K562 (cell line): ENCODE results near the gene MARS1. TPM values are rescaled to one million over a fixed set of nuclear protein-coding genes. Genes with fewer than 3 reads are reported as not detected.
A peak's percentile ranks its signal among the peaks of the same experiment; 100 is the strongest.

Experiments
- ATAC-seq: fragments of 200-7000 bp; cut with Tn5 transposase; 3 replicates; pipeline ENCODE4 v1.9.1; 2020; ENCODE audit warnings: moderate library complexity
- BruUV-seq: library from RNA; stranded (reverse); fragments of 400-500 nt; replicated peaks from 2 replicates; lab custom pipeline; 2021; lab: Mats Ljungman, UMichigan
- CTCF ChIA-PET: fragments of 300-600 bp; formaldehyde crosslinking; extraction: SDS; loops from one replicate; lab custom pipeline; 2021; ENCODE audit warnings: low intra/inter-chr PET ratio; lab: Yijun Ruan, JAX
- POLR2A ChIA-PET: fragments of 300-600, 350-650 bp; sonication (Branson Sonifier 250); formaldehyde crosslinking; extraction: SDS; loops from one replicate; lab custom pipeline; 2021; ENCODE audit warnings: antibody characterized with exemption, inconsistent platforms; lab: Yijun Ruan, JAX
- DNase-seq, 4 experiments: peaks; one replicate each; pipeline versions ENCODE4 v3.0.0 to v3.0.0-alpha.2; 2011 to 2018; ENCODE audit warnings: low spot score in 3 of 4, mixed read lengths in 3 of 4; ENCODE audit errors: extremely low read depth in 1 of 4
- FAIRE-seq: peaks from 2 replicates; lab custom pipeline; 2011; peaks lifted over from hg19 to GRCh38; lab: Jason Lieb, UNC
- H2AFZ ChIP-seq: 2 replicates; pipeline ENCODE4 v1.6.0; 2011; ENCODE audit warnings: low read depth, low read length, control low read depth, inconsistent platforms
- H3K27ac ChIP-seq: fragments of 200-600 bp; 3 replicates; pipeline ENCODE4 v1.8.0; 2011; ENCODE audit warnings: low read depth, mild to moderate bottlenecking, control low read depth, inconsistent platforms, low read length, moderate library complexity, mixed read lengths; ENCODE audit errors: extremely low read depth
- H3K27me3 ChIP-seq, 2 experiments: fragments of 300-600 bp in 1 of 2; 2 replicates in 1 of 2; 3 replicates in 1 of 2; pipeline versions ENCODE4 v1.6.0 to v1.8.0; 2011; ENCODE audit warnings: inconsistent platforms in 2 of 2, low read length in 2 of 2, mild to moderate bottlenecking in 1 of 2, mixed read lengths in 1 of 2, moderate library complexity in 1 of 2; ENCODE audit not compliant: control insufficient read depth in 2 of 2, insufficient read depth in 2 of 2
- H3K36me3 ChIP-seq: fragments of 300-600 bp; 3 replicates; pipeline ENCODE4 v1.8.0; 2011; ENCODE audit warnings: mild to moderate bottlenecking, low read length, inconsistent platforms; ENCODE audit not compliant: control insufficient read depth, insufficient read depth
- H3K4me1 ChIP-seq, 2 experiments: fragments of 200-600 bp in 1 of 2; replicated peaks in 1 of 2; 2 replicates in 1 of 2; 3 replicates in 1 of 2; pipeline versions ENCODE4 v1.5.1 to v1.8.0; 2011; ENCODE audit warnings: inconsistent platforms in 2 of 2, low read length in 2 of 2, mild to moderate bottlenecking in 1 of 2, mixed read lengths in 1 of 2, moderate library complexity in 1 of 2; ENCODE audit not compliant: control insufficient read depth in 2 of 2, insufficient read depth in 2 of 2
- H3K4me2 ChIP-seq: 2 replicates; pipeline ENCODE4 v1.6.1; 2011; ENCODE audit warnings: low read length, control low read depth, inconsistent platforms, mixed read lengths; ENCODE audit not compliant: insufficient read depth
- H3K4me3 ChIP-seq: fragments of 200-600 bp; sonication (generic), shearing (Covaris generic); 2 replicates; pipeline ENCODE4 v1.5.1; 2016; ENCODE audit warnings: control low read depth, inconsistent platforms
- H3K79me2 ChIP-seq: fragments of 200-600 bp; 3 replicates; pipeline ENCODE4 v1.8.0; 2011; ENCODE audit warnings: low read length, inconsistent platforms; ENCODE audit not compliant: control insufficient read depth, insufficient read depth
- H3K9ac ChIP-seq, 2 experiments: 2 replicates each; pipeline versions ENCODE4 v1.6.0 to v1.6.1; 2011; ENCODE audit warnings: low read depth in 2 of 2, low read length in 2 of 2, control low read depth in 1 of 2, inconsistent platforms in 1 of 2, mild to moderate bottlenecking in 1 of 2, mixed read lengths in 1 of 2; ENCODE audit not compliant: insufficient read depth in 1 of 2
- H3K9me1 ChIP-seq: one replicate; pipeline ENCODE4 v1.6.0; 2011; ENCODE audit warnings: inconsistent platforms, mild to moderate bottlenecking, low read length, moderate library complexity; ENCODE audit not compliant: control insufficient read depth, insufficient read depth
- H3K9me3 ChIP-seq: replicated peaks from 2 replicates; pipeline ENCODE4 v1.5.1; 2011; ENCODE audit warnings: low read depth, low read length, inconsistent platforms; ENCODE audit not compliant: control insufficient read depth, insufficient read depth
- H4K20me1 ChIP-seq: replicated peaks from 2 replicates; pipeline ENCODE4 v1.6.1; 2011; ENCODE audit warnings: low read length, inconsistent platforms, mixed read lengths; ENCODE audit not compliant: control insufficient read depth, insufficient read depth
- ARID1B ChIP-seq: fragments of 450-650 bp; IDR thresholded peaks from 2 replicates; pipeline ENCODE4 v1.6.1; 2016; ENCODE audit warnings: antibody characterized with exemption, mild to moderate bottlenecking, inconsistent platforms
- ATF1 ChIP-seq, 2 experiments: fragments of 450-650 bp in 1 of 2; IDR thresholded peaks; 2 replicates each; pipeline ENCODE4 v1.6.1; 2016; ENCODE audit warnings: missing compliant biosample characterization in 1 of 2, missing genetic modification characterization in 1 of 2
- BRCA1 ChIP-seq, 2 experiments: fragments of 450-650 bp in 1 of 2; sonication (generic) in 1 of 2; formaldehyde crosslinking in 1 of 2; IDR thresholded peaks; 2 replicates each; pipeline versions ENCODE4 v1.5.0 to v1.6.1; 2017 to 2020; ENCODE audit warnings: mild to moderate bottlenecking in 1 of 2, missing genetic modification reagents in 1 of 2
- BRF1 ChIP-seq: IDR thresholded peaks from 3 replicates; pipeline ENCODE4 v1.6.1; 2011; ENCODE audit warnings: borderline replicate concordance, mild to moderate bottlenecking; ENCODE audit not compliant: insufficient read length; ENCODE audit errors: extremely low read depth
- CBX2 ChIP-seq: fragments of 200-600 bp; sonication (generic); IDR thresholded peaks from one replicate; pipeline ENCODE4 v1.6.1; 2012; ENCODE audit warnings: mild to moderate bottlenecking, low read length, inconsistent platforms; ENCODE audit not compliant: insufficient read depth, poor library complexity, severe bottlenecking
- GABPB1 ChIP-seq: sonication (generic); formaldehyde crosslinking; IDR thresholded peaks from 2 replicates; pipeline ENCODE4 v1.8.0; 2022; ENCODE audit warnings: mild to moderate bottlenecking, missing genetic modification reagents
- IRF9 ChIP-seq: fragments of 450-650 bp; IDR thresholded peaks from 2 replicates; pipeline ENCODE4 v1.6.1; 2016; ENCODE audit warnings: missing biosample characterization, missing genetic modification characterization
- JUNB ChIP-seq: fragments of 450-650 bp; formaldehyde crosslinking; conservative IDR thresholded peaks from 2 replicates; pipeline ENCODE4 v1.4.0; 2020; ENCODE audit warnings: mild to moderate bottlenecking
- POLR2H ChIP-seq: IDR thresholded peaks from 2 replicates; pipeline ENCODE4 v1.6.1; 2016; ENCODE audit warnings: missing genetic modification characterization, low read depth, mild to moderate bottlenecking, control low read depth, missing compliant biosample characterization, moderate library complexity
- SMAD4 ChIP-seq: fragments of 250-450 bp; sonication (Bioruptor Pico); conservative IDR thresholded peaks from 2 replicates; pipeline ENCODE4 v1.8.0; 2021; ENCODE audit warnings: inconsistent platforms, mild to moderate bottlenecking, moderate library complexity
- SNIP1 ChIP-seq: fragments of 450-650 bp; IDR thresholded peaks from 2 replicates; pipeline ENCODE4 v1.7.1; 2017; ENCODE audit warnings: low read depth, mild to moderate bottlenecking
- U2AF1 ChIP-seq: fragments of 200-400 bp; formaldehyde crosslinking; optimal IDR thresholded peaks from 2 replicates; pipeline ENCODE3; 2017; ENCODE audit warnings: mild to moderate bottlenecking, low read depth, low read length, moderate library complexity
- ZNF280A ChIP-seq: fragments of 450-650 bp; IDR thresholded peaks from 2 replicates; pipeline ENCODE4 v1.6.1; 2018; ENCODE audit warnings: mild to moderate bottlenecking, low read depth; ENCODE audit not compliant: partially characterized antibody
- WGBS: fragments of 100-300 bp; shearing (Covaris generic); methylation state at CpG from one replicate; pipeline ENCODE4 v1.1.6; 2016; ENCODE audit warnings: low coverage, mixed read lengths; ENCODE audit not compliant: insufficient coverage; ENCODE audit errors: missing lambda C conversion rate; 5-methylcytosine and 5-hydroxymethylcytosine counted together
- in situ Hi-C: fragments of 300-500 bp; cut with MboI; formaldehyde crosslinking; loops from 4 replicates; pipeline ENCODE4 v1.15.0; 2018; ENCODE audit warnings: inconsistent platforms, mixed read lengths
- intact Hi-C: fragments of 100-400 bp; cut with micrococcal nuclease; formaldehyde crosslinking; loops from 2 replicates; pipeline ENCODE4 v1.14.2; 2022
- polyA plus RNA-seq, 8 experiments: library from polyadenylated mRNA; depleted of rRNA in 4 of 8; stranded (reverse) in 5 of 8; unstranded in 3 of 8; fragments of >200 nt; fragmentation: Nextera tagmentation in 2 of 8; fragmentation: Illumina TruSeq in 1 of 8; extraction: Ambion mirVana in 2 of 8; extraction: Trizol in 1 of 8; gene quantifications; 2 replicates each; pipeline versions ENCODE4 v1.2.1 to v1.2.3, GENCODE V29; 2011 to 2014; ENCODE audit warnings: inconsistent platforms in 1 of 8, missing spikeins in 1 of 8
- total RNA-seq, 7 experiments: library from RNA; depleted of rRNA in 6 of 7; stranded (reverse); fragments of >200 nt in 6 of 7; fragmentation: Illumina TruSeq in 2 of 7; extraction: Trizol in 2 of 7; gene quantifications; 2 replicates each; pipeline versions ENCODE4 v1.2.1 to v1.2.3, GENCODE V29; 2011 to 2021; ENCODE audit warnings: low replicate concordance in 1 of 7
- TF ChIP-seq, protein P1 (sequence below): fragments of 450-650 bp; formaldehyde crosslinking; IDR thresholded peaks from 2 replicates; pipeline ENCODE4 v1.4.0; 2022; ENCODE audit warnings: missing genetic modification characterization

Gene MARS1
- total and polyA plus RNA-seq, 9 of the 15 experiments (the other 6 are each of a cell fraction or from before 2014, with no cell fraction given), result 117 to 382 (median 220) TPM

GRCh38 chr12:57552835-57553313 is 65.0 kb downstream of the MARS1 start (continued):
- no peak for TF ChIP-seq U2AF1

GRCh38 chr12:57553343-57554202 is 65.7 kb downstream of the MARS1 start:
- Histone ChIP-seq H3K27ac (peak overlapping the region; percentile 90), H4K20me1 (no peaks in the 10 kb centered on the region), H3K4me3 (peak overlapping the region; percentile 69; the same call in 1 of the 2 replicates), H3K9ac (peak overlapping the region; percentile 72 to 84; a peak in 3 of 4 replicates), H2AFZ (peak overlapping the region; percentile 78), H3K9me3 (no peaks in the 10 kb centered on the region), H3K4me1 (peaks cover 51 to 61% of the 10 kb centered on the region in 2 experiments), H3K36me3 (peaks cover 17% of the 10 kb centered on the region), H3K4me2 (peak overlapping the region; percentile 89), H3K27me3 (no peaks in the 10 kb centered on the region), H3K9me1 (no peaks in the 10 kb centered on the region), H3K79me2 (peaks cover 59% of the 10 kb centered on the region)
- FAIRE-seq (no peak), DNase-seq (peak in 1 of 4 experiments; percentile 26), ATAC-seq (no peak)
- ChIA-PET CTCF (interaction anchor here (0.6 kb wide), 1 partner anchor 22 kb away, joined by 3 read pairs; no protein-coding TSS in a partner anchor), POLR2A (interaction anchor here (0.5 to 4.2 kb wide), 14 partner anchors 8 to 370 kb away, joined by 3 to 38 read pairs (median 4); partner anchors contain the start of genes ARHGEF25 and DDIT3)
- in situ Hi-C loops, result no loop called here
- intact Hi-C loops, result loop anchor here (2.0 kb wide), 1 partner anchor 15 kb away; no protein-coding TSS in a partner anchor
- no TSS peak for BruUV-seq
- WGBS, result 28% methylated on average over 7 of the region's 7 CpGs
- TF ChIP-seq, protein P1, sequence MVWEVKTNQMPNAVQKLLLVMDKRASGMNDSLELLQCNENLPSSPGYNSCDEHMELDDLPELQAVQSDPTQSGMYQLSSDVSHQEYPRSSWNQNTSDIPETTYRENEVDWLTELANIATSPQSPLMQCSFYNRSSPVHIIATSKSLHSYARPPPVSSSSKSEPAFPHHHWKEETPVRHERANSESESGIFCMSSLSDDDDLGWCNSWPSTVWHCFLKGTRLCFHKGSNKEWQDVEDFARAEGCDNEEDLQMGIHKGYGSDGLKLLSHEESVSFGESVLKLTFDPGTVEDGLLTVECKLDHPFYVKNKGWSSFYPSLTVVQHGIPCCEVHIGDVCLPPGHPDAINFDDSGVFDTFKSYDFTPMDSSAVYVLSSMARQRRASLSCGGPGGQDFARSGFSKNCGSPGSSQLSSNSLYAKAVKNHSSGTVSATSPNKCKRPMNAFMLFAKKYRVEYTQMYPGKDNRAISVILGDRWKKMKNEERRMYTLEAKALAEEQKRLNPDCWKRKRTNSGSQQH, result no peak
- TF ChIP-seq SNIP1 (no peak), GABPB1 (CRISPR knock-in tag) (no peak), JUNB (CRISPR knock-in tag) (no peak), ARID1B (peak; percentile 23; the same call in 1 of the 2 replicates), ATF1 (CRISPR knock-in tag; IDR thresholded peaks at IDR 0.05) (no peak), ATF1 (tag; IDR thresholded peaks at IDR 0.05) (no peak), BRF1 (no peak), SMAD4 (CRISPR knock-in tag) (0 out of 2 replicates have a peak, but pooled peaks have one; percentile 20), IRF9 (tag) (no peak), ZNF280A (no peak), CBX2 (no peak), POLR2H (tag) (no peak), BRCA1 (IDR thresholded peaks at IDR 0.05) (no peak), BRCA1 (CRISPR knock-in tag; IDR thresholded peaks at IDR 0.05) (no peak)
